HepG2 (cell line): ENCODE results near the gene DPP7. TPM values are rescaled to one million over a fixed set of nuclear protein-coding genes. Genes with fewer than 3 reads are reported as not detected.

Experiments used
- AGO2 ChIP-seq: fragments of 200-400 bp; formaldehyde crosslinking; optimal IDR thresholded peaks from 2 replicates; pipeline ENCODE3; 2017; ENCODE audit warnings: mild to moderate bottlenecking, low read depth, low read length, moderate library complexity
- CCDC6 ChIP-seq: sonication (generic); formaldehyde crosslinking; IDR thresholded peaks from 2 replicates; pipeline ENCODE4 v1.8.1; 2022; ENCODE audit warnings: mild to moderate bottlenecking, missing genetic modification reagents, moderate library complexity
- DDIT3 ChIP-seq: sonication (generic); formaldehyde crosslinking; IDR thresholded peaks from 2 replicates; pipeline ENCODE4 v1.4.0; 2020; ENCODE audit warnings: mild to moderate bottlenecking, missing genetic modification reagents
- FOXA3 ChIP-seq: IDR thresholded peaks from 2 replicates; pipeline ENCODE4 v1.6.1; 2016; ENCODE audit warnings: missing genetic modification reagents, missing compliant biosample characterization
- HMGA1 ChIP-seq: sonication (generic); formaldehyde crosslinking; conservative IDR thresholded peaks from 2 replicates; pipeline ENCODE4 v1.4.0; 2020; ENCODE audit warnings: missing genetic modification reagents
- MAFK ChIP-seq, 2 experiments: IDR thresholded peaks in 1 of 2; conservative IDR thresholded peaks in 1 of 2; 2 replicates each; pipeline ENCODE4 v1.6.1; 2011; ENCODE audit warnings: improper control_type of control experiment in 2 of 2, low read length in 2 of 2
- NAIF1 ChIP-seq: sonication (generic); formaldehyde crosslinking; IDR thresholded peaks from 2 replicates; pipeline ENCODE4 v1.5.0; 2020; ENCODE audit warnings: mild to moderate bottlenecking, missing genetic modification reagents, borderline replicate concordance
- REXO4 ChIP-seq: sonication (generic); formaldehyde crosslinking; IDR thresholded peaks from 2 replicates; pipeline ENCODE4 v1.8.0; 2022; ENCODE audit warnings: missing genetic modification reagents, mild to moderate bottlenecking, borderline replicate concordance
- RXRB ChIP-seq: IDR thresholded peaks from 2 replicates; pipeline ENCODE4 v1.6.1; 2016; ENCODE audit warnings: borderline replicate concordance, missing genetic modification reagents, missing compliant biosample characterization
- SUZ12 ChIP-seq: fragments of 150-350 bp; IDR thresholded peaks from 2 replicates; pipeline ENCODE4 v1.6.1; 2014; ENCODE audit warnings: low read depth, low read length
- TEF ChIP-seq: sonication (generic); formaldehyde crosslinking; IDR thresholded peaks from 2 replicates; pipeline ENCODE4 v1.5.0; 2020; ENCODE audit warnings: missing genetic modification reagents
- ZBTB7B ChIP-seq: sonication (generic); formaldehyde crosslinking; IDR thresholded peaks from 2 replicates; pipeline ENCODE4 v1.4.0; 2020; ENCODE audit warnings: missing genetic modification reagents
- ZFP41 ChIP-seq: sonication (generic); formaldehyde crosslinking; IDR thresholded peaks from 2 replicates; pipeline ENCODE4 v1.4.0; 2020; ENCODE audit warnings: mild to moderate bottlenecking, missing genetic modification reagents, borderline replicate concordance
- ZKSCAN8 ChIP-seq: IDR thresholded peaks from 2 replicates; pipeline ENCODE4 v1.6.1; 2016; ENCODE audit warnings: borderline replicate concordance, missing genetic modification reagents, missing compliant biosample characterization
- ZMYM2 ChIP-seq: sonication (generic); formaldehyde crosslinking; IDR thresholded peaks from 2 replicates; pipeline ENCODE4 v1.8.0; 2022; ENCODE audit warnings: mild to moderate bottlenecking, missing genetic modification reagents
- ZNF264 ChIP-seq: sonication (generic); formaldehyde crosslinking; IDR thresholded peaks from 2 replicates; pipeline ENCODE4 v1.4.0; 2020; ENCODE audit warnings: missing genetic modification reagents
- ZNF296 ChIP-seq: sonication (generic); formaldehyde crosslinking; conservative IDR thresholded peaks from 2 replicates; pipeline ENCODE4 v1.5.0; 2020; ENCODE audit warnings: mild to moderate bottlenecking, missing genetic modification reagents
- ZNF629 ChIP-seq: sonication (generic); formaldehyde crosslinking; conservative IDR thresholded peaks from 2 replicates; pipeline ENCODE4 v1.5.0; 2020; ENCODE audit warnings: missing genetic modification reagents
- ZZZ3 ChIP-seq: sonication (generic); formaldehyde crosslinking; IDR thresholded peaks from 2 replicates; pipeline ENCODE4 v1.4.0; 2020; ENCODE audit warnings: missing genetic modification reagents, mild to moderate bottlenecking, borderline replicate concordance
- polyA plus RNA-seq, 8 experiments: library from polyadenylated mRNA; depleted of rRNA in 3 of 8; stranded (reverse) in 7 of 8; unstranded in 1 of 8; fragments of >200 nt; fragmentation: Illumina TruSeq in 4 of 8; extraction: Trizol in 4 of 8; gene quantifications; 2 replicates each; pipeline versions ENCODE4 v1.2.1 to v1.2.3, GENCODE V29; 2011 to 2016; ENCODE audit warnings: low read depth in 4 of 8, missing spikeins in 1 of 8, mixed read lengths in 1 of 8; ENCODE audit not compliant: insufficient read depth in 1 of 8
- total RNA-seq, 5 experiments: library from RNA; depleted of rRNA; stranded (reverse); fragments of >200 nt; fragmentation: Illumina TruSeq; extraction: Trizol; gene quantifications; 2 replicates each; pipeline ENCODE4 v1.2.3, GENCODE V29; 2016; ENCODE audit warnings: low read depth in 1 of 5
- TF ChIP-seq, protein P1 (sequence below): sonication (generic); formaldehyde crosslinking; conservative IDR thresholded peaks from 2 replicates; pipeline ENCODE4 v1.8.0; 2022; ENCODE audit warnings: low read depth, missing genetic modification reagents
- TF ChIP-seq, protein P2 (sequence below): sonication (generic); formaldehyde crosslinking; IDR thresholded peaks from 2 replicates; pipeline ENCODE4 v1.4.0; 2020; ENCODE audit warnings: mild to moderate bottlenecking, missing genetic modification reagents
- TF ChIP-seq, protein P3 (sequence below): sonication (generic); formaldehyde crosslinking; IDR thresholded peaks from 2 replicates; pipeline ENCODE4 v1.8.0; 2022; ENCODE audit warnings: mild to moderate bottlenecking, missing genetic modification reagents; ENCODE audit not compliant: insufficient replicate concordance

The DPP7 gene
- total and polyA plus RNA-seq, 2 of the 13 experiments (the other 11 are each of a cell fraction or from before 2014, with no cell fraction given) = 1.2 to 4.5 TPM

DNA sequence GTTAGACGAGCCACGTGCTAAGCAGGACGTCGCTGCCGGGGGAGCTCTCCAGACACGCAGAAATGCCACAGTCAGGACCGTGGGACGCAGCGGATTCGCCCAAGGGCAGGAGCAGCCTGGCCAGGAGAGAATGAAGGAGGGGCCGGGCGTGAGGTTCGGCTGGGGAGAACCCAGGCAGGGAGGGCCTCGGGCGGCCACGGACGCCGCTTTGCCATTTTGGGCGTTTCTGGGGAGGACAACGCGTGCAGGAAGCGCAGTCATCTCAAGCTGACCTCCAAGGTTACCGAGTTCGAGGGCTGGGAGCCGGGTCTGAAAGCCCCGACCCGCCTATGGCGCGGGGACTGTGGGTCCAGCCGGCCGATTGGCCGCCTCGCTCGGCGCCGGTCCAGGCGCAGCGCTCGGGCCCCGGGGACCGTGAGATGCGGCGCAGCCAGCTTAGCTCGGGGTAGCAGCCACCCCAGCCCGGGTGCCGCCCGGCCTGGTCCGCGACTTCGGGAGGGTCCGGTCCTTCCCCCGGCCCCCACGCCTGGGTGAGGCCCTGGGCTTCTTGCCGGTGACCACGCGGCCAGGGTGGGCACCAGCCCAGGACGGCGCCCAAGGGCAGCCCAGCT, 28.5 kb downstream of the DPP7 start (continued):
- TF ChIP-seq, protein P1, sequence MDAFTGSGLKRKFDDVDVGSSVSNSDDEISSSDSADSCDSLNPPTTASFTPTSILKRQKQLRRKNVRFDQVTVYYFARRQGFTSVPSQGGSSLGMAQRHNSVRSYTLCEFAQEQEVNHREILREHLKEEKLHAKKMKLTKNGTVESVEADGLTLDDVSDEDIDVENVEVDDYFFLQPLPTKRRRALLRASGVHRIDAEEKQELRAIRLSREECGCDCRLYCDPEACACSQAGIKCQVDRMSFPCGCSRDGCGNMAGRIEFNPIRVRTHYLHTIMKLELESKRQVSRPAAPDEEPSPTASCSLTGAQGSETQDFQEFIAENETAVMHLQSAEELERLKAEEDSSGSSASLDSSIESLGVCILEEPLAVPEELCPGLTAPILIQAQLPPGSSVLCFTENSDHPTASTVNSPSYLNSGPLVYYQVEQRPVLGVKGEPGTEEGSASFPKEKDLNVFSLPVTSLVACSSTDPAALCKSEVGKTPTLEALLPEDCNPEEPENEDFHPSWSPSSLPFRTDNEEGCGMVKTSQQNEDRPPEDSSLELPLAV (CRISPR knock-in tag) = no peak
- no peak for TF ChIP-seq RXRB (CRISPR knock-in tag)
- TF ChIP-seq CCDC6 (CRISPR knock-in tag) = no peak
- TF ChIP-seq, protein P2, sequence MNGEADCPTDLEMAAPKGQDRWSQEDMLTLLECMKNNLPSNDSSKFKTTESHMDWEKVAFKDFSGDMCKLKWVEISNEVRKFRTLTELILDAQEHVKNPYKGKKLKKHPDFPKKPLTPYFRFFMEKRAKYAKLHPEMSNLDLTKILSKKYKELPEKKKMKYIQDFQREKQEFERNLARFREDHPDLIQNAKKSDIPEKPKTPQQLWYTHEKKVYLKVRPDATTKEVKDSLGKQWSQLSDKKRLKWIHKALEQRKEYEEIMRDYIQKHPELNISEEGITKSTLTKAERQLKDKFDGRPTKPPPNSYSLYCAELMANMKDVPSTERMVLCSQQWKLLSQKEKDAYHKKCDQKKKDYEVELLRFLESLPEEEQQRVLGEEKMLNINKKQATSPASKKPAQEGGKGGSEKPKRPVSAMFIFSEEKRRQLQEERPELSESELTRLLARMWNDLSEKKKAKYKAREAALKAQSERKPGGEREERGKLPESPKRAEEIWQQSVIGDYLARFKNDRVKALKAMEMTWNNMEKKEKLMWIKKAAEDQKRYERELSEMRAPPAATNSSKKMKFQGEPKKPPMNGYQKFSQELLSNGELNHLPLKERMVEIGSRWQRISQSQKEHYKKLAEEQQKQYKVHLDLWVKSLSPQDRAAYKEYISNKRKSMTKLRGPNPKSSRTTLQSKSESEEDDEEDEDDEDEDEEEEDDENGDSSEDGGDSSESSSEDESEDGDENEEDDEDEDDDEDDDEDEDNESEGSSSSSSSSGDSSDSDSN = 0 out of 2 replicates have a peak, but pooled peaks have one; percentile 22
- no peak for TF ChIP-seq NAIF1 (CRISPR knock-in tag)
- TF ChIP-seq ZFP41 (CRISPR knock-in tag) = no peak
- no peak for TF ChIP-seq ZNF296 (CRISPR knock-in tag)
- TF ChIP-seq SUZ12 = no peak
- TF ChIP-seq MAFK (conservative IDR thresholded peaks at IDR 0.05 in 1 of 2, IDR thresholded peaks at IDR 0.05 in 1 of 2; ENCODE audit: low read length in 2 of 2) = no peak
- no peak for TF ChIP-seq DDIT3
- no peak for TF ChIP-seq ZKSCAN8 (CRISPR knock-in tag)
- TF ChIP-seq, protein P3, sequence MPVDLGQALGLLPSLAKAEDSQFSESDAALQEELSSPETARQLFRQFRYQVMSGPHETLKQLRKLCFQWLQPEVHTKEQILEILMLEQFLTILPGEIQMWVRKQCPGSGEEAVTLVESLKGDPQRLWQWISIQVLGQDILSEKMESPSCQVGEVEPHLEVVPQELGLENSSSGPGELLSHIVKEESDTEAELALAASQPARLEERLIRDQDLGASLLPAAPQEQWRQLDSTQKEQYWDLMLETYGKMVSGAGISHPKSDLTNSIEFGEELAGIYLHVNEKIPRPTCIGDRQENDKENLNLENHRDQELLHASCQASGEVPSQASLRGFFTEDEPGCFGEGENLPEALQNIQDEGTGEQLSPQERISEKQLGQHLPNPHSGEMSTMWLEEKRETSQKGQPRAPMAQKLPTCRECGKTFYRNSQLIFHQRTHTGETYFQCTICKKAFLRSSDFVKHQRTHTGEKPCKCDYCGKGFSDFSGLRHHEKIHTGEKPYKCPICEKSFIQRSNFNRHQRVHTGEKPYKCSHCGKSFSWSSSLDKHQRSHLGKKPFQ (CRISPR knock-in tag) = no peak
- TF ChIP-seq TEF = peak; percentile 43; the same call in 1 of the 2 replicates
- 0 out of 2 replicates have a peak, but pooled peaks have one; percentile 60 for TF ChIP-seq ZZZ3 (CRISPR knock-in tag)
- no peak for TF ChIP-seq HMGA1 (CRISPR knock-in tag)
- peak; percentile 11; the same call in 1 of the 2 replicates for TF ChIP-seq FOXA3 (CRISPR knock-in tag)
- TF ChIP-seq AGO2 = peak; percentile 95
- no peak for TF ChIP-seq ZNF629 (CRISPR knock-in tag)
- TF ChIP-seq ZBTB7B (CRISPR knock-in tag) = no peak
- peak; percentile 47; the same call in 1 of the 2 replicates for TF ChIP-seq ZMYM2 (CRISPR knock-in tag)
- TF ChIP-seq ZNF264 (CRISPR knock-in tag) = no peak
- no peak for TF ChIP-seq REXO4 (CRISPR knock-in tag)
